Esophagus squamous epithelium (tissue), 4 donors: ENCODE measurements around the gene HEXIM2.

Experiments used
- CTCF ChIP-seq, 6 experiments: fragments of 450-650 bp in 4 of 6; fragments of 200-600 bp in 2 of 6; sonication (generic) in 2 of 6; IDR thresholded peaks; one replicate each; pipeline ENCODE4 v1.5.1; 2016 to 2019; ENCODE audit warnings: antibody characterized with exemption in 6 of 6, mild to moderate bottlenecking in 4 of 6, moderate library complexity in 4 of 6
- POLR2A ChIP-seq, 4 donors: fragments of 450-650 bp; IDR thresholded peaks; one replicate each; pipeline ENCODE4 v1.6.1; 2017; ENCODE audit warnings: antibody characterized with exemption in 4 of 4, mild to moderate bottlenecking in 4 of 4, moderate library complexity in 3 of 4

- TF ChIP-seq CTCF (IDR thresholded peaks at IDR 0.05) (no peak), POLR2A (IDR thresholded peaks at IDR 0.05) (no peak)
Measured at GRCh38 chr17:45127548-45128300, 34.0 kb upstream of the HEXIM2 start.
